ENCODE measurements around the gene C4orf51.
A peak's percentile ranks its signal among the peaks of the same experiment; 100 is the strongest.

The C4orf51 gene

DNA sequence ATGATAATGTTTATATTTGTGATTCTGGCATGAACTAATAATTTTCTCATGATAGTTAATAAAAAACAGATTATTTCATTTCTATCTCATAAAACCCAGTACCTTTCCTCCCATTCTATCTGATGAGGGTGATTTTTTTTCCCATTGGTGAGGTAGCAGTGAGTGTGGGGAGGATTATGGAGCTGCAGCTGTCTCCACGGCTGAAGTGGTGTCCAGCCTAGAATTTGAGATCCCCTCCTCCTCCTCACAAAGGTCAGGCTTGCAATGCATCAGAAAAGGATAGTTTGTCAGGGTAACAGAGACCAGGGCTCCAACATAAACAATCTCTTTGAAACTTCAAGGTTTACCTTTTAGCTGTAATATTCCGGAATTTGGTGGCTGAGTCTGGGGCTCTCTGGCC is 60.9 kb downstream of the C4orf51 start:
- TF ChIP-seq, protein P1, sequence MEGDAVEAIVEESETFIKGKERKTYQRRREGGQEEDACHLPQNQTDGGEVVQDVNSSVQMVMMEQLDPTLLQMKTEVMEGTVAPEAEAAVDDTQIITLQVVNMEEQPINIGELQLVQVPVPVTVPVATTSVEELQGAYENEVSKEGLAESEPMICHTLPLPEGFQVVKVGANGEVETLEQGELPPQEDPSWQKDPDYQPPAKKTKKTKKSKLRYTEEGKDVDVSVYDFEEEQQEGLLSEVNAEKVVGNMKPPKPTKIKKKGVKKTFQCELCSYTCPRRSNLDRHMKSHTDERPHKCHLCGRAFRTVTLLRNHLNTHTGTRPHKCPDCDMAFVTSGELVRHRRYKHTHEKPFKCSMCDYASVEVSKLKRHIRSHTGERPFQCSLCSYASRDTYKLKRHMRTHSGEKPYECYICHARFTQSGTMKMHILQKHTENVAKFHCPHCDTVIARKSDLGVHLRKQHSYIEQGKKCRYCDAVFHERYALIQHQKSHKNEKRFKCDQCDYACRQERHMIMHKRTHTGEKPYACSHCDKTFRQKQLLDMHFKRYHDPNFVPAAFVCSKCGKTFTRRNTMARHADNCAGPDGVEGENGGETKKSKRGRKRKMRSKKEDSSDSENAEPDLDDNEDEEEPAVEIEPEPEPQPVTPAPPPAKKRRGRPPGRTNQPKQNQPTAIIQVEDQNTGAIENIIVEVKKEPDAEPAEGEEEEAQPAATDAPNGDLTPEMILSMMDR (IDR thresholded peaks at IDR 0.05) = no peak
- no peaks in the 10 kb centered on the region for H3K9me3 Mint-ChIP-seq
- no peaks in the 10 kb centered on the region for H3K36me3 Mint-ChIP-seq (ENCODE audit: low read depth)
- peak overlapping the region; percentile 94 for H3K27ac Mint-ChIP-seq
- peak overlapping the region; percentile 37 for H3K4me3 Mint-ChIP-seq
- DNase-seq = no peak
- peaks cover 53% of the 10 kb centered on the region for H3K4me1 Mint-ChIP-seq
- peaks cover 7% of the 10 kb centered on the region for H3K27me3 Mint-ChIP-seq (ENCODE audit: low read depth, poor library complexity)

DNA sequence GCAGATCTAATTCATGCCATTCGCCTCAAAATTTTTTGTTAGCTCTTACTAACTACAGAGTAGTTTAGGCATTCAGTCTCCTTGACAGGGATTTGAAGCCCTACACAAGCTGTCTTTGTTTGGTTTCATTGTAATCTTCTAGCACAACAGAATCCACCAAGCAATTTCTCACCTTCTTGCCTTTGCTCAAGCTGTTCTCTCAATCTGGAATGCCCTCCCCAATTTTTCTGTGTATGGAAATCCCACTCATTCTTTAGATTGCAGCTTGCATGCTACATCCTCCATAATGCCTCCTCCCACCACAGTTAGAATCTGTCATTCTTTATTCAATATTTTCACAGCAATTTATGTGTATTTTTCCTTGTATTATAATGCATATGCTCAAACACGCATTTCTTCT is 63.7 kb downstream of the C4orf51 start:
- no peak for DNase-seq
- no peak overlapping the region for H3K4me3 Mint-ChIP-seq
- no peaks in the 10 kb centered on the region for H3K36me3 Mint-ChIP-seq (ENCODE audit: low read depth)
- peaks cover 27% of the 10 kb centered on the region for H3K9me3 Mint-ChIP-seq
- TF ChIP-seq, protein P1 (IDR thresholded peaks at IDR 0.05) = no peak
- peaks cover 33% of the 10 kb centered on the region for H3K4me1 Mint-ChIP-seq
- H3K27ac Mint-ChIP-seq = no peak overlapping the region
- H3K27me3 Mint-ChIP-seq (ENCODE audit: low read depth, poor library complexity) = peaks cover 7% of the 10 kb centered on the region

DNA sequence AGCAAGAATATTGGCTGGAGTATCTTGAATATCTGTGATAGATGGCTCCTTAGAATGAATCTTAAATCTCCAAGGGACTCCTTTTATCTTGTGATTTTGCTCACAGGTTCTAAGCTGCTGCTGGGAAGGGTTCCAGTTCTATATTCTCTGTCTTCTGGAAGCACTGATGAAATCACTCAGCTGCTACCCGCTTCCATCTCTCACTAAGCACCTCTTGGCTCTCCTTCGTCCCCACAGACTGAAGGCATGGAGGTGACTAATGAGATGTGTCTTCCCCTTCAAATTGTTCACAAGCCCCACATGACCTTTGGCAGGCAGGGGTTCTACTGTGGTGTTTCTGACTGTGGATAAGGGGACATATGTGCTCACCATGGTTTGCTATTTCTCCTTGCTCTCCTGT is 75.9 kb downstream of the C4orf51 start:
- peak overlapping the region; percentile 83 for H3K27ac Mint-ChIP-seq
- H3K36me3 Mint-ChIP-seq (ENCODE audit: low read depth) = peaks cover 31% of the 10 kb centered on the region
- H3K4me1 Mint-ChIP-seq = peaks cover 16% of the 10 kb centered on the region
- H3K27me3 Mint-ChIP-seq (ENCODE audit: low read depth, poor library complexity) = peaks cover 4% of the 10 kb centered on the region
- no peak overlapping the region for H3K4me3 Mint-ChIP-seq
- DNase-seq = no peak
- TF ChIP-seq, protein P1 (IDR thresholded peaks at IDR 0.05) = no peak
- peaks cover 9% of the 10 kb centered on the region for H3K9me3 Mint-ChIP-seq

GRCh38 chr4:145756244-145756643 is 76.3 kb downstream of the C4orf51 start:
- Mint-ChIP-seq H3K27me3 (ENCODE audit: low read depth, poor library complexity) (peaks cover 4% of the 10 kb centered on the region), H3K36me3 (ENCODE audit: low read depth) (peaks cover 32% of the 10 kb centered on the region), H3K27ac (peak overlapping the region; percentile 83), H3K4me1 (peaks cover 17% of the 10 kb centered on the region), H3K4me3 (no peak overlapping the region), H3K9me3 (peaks cover 5% of the 10 kb centered on the region)
- DNase-seq = no peak
- TF ChIP-seq, protein P1 (IDR thresholded peaks at IDR 0.05) = no peak

GRCh38 chr4:145757188-145757587 is 77.2 kb downstream of the C4orf51 start:
- Mint-ChIP-seq H3K4me3 (no peak overlapping the region), H3K9me3 (no peaks in the 10 kb centered on the region), H3K4me1 (peaks cover 17% of the 10 kb centered on the region), H3K36me3 (ENCODE audit: low read depth) (peaks cover 40% of the 10 kb centered on the region), H3K27ac (no peak overlapping the region), H3K27me3 (ENCODE audit: low read depth, poor library complexity) (peaks cover 4% of the 10 kb centered on the region)
- TF ChIP-seq, protein P1 (IDR thresholded peaks at IDR 0.05) = no peak
- no peak for DNase-seq

GRCh38 chr4:145760176-145760575 is 80.2 kb downstream of the C4orf51 start:
- H3K36me3 Mint-ChIP-seq (ENCODE audit: low read depth) = peaks cover 65% of the 10 kb centered on the region
- TF ChIP-seq, protein P1 (IDR thresholded peaks at IDR 0.05) = no peak
- peaks cover 17% of the 10 kb centered on the region for H3K4me1 Mint-ChIP-seq
- no peak for DNase-seq
- H3K27me3 Mint-ChIP-seq (ENCODE audit: low read depth, poor library complexity) = no peaks in the 10 kb centered on the region
- no peaks in the 10 kb centered on the region for H3K9me3 Mint-ChIP-seq
- H3K27ac Mint-ChIP-seq = peak overlapping the region; percentile 90
- H3K4me3 Mint-ChIP-seq = no peak overlapping the region
